Peyer's patch (tissue), 4 donors: ENCODE measurements around the gene SLC4A3.

Source experiments
- CTCF ChIP-seq, 6 experiments: fragments of 450-650 bp in 4 of 6; fragments of 200-600 bp in 2 of 6; sonication (generic) in 1 of 6; IDR thresholded peaks; one replicate each; pipeline ENCODE4 v1.5.1; 2017 to 2019; ENCODE audit warnings: antibody characterized with exemption in 6 of 6, mild to moderate bottlenecking in 3 of 6, moderate library complexity in 1 of 6
- POLR2A ChIP-seq, 2 donors: fragments of 450-650 bp; IDR thresholded peaks; one replicate each; pipeline ENCODE4 v1.5.1; 2017; ENCODE audit warnings: antibody characterized with exemption in 2 of 2, mild to moderate bottlenecking in 2 of 2, moderate library complexity in 2 of 2

GRCh38 chr2:219634171-219634940 is 6.9 kb downstream of the SLC4A3 start:
- TF ChIP-seq CTCF (IDR thresholded peaks at IDR 0.05) (no peak), POLR2A (IDR thresholded peaks at IDR 0.05) (no peak)
